Subcutaneous adipose tissue (tissue), 4 donors: ENCODE measurements around the gene RAP1B. TPM values are rescaled to one million over a fixed set of nuclear protein-coding genes. Genes with fewer than 3 reads are reported as not detected.

Source experiments
- CTCF ChIP-seq: fragments of 450-650 bp; IDR thresholded peaks from one replicate; pipeline ENCODE4 v1.5.1; 2016; ENCODE audit warnings: low read depth, mild to moderate bottlenecking, control low read depth, antibody characterized with exemption, moderate library complexity
- total RNA-seq, 4 donors: library from RNA; depleted of rRNA; stranded (reverse); fragments of >200 nt; gene quantifications; one replicate each; pipeline ENCODE4 v1.1.0, GENCODE V29; 2016

Gene RAP1B
- total RNA-seq, result 100 to 1,000 TPM; 194 to 453 (median 272) TPM

- no peak for TF ChIP-seq CTCF
Observed at GRCh38 chr12:68610370-68611093, at the start of gene RAP1B. Gene RAP1B (plus strand): TSS chr12:68610899. CDS start chr12:68648725, 37,826 bp downstream.

GRCh38 chr12:68561830-68562229 is 48.9 kb upstream of the RAP1B start:
- TF ChIP-seq CTCF, result no peak

GRCh38 chr12:68564166-68564565 is 46.5 kb upstream of the RAP1B start:
- TF ChIP-seq CTCF, result no peak

GRCh38 chr12:68565391-68565903 is 45.3 kb upstream of the RAP1B start:
- no peak for TF ChIP-seq CTCF

- TF ChIP-seq CTCF, result no peak
Observed at GRCh38 chr12:68568922-68569569, 41.7 kb upstream of the RAP1B start.

- no peak for TF ChIP-seq CTCF
Observed at GRCh38 chr12:68572661-68573060, 38.0 kb upstream of the RAP1B start.

- TF ChIP-seq CTCF, result no peak
Observed at GRCh38 chr12:68573406-68573805, 37.3 kb upstream of the RAP1B start.
